GM12878 (cell line): ENCODE results near the gene SNRPD3. TPM values are rescaled to one million over a fixed set of nuclear protein-coding genes. Genes with fewer than 3 reads are reported as not detected.

Experiments used
- ATAC-seq: fragments of 200-7000 bp; cut with Tn5 transposase; 3 replicates; pipeline ENCODE4 v1.9.1; 2020; ENCODE audit warnings: mild to moderate bottlenecking, moderate library complexity
- BruUV-seq: library from RNA; stranded (reverse); fragments of 400-500 nt; replicated peaks from 2 replicates; lab custom pipeline; 2021; lab: Mats Ljungman, UMichigan
- CTCF ChIA-PET: fragments of 300-600 bp; sonication (Branson Sonifier 250); formaldehyde crosslinking; extraction: SDS; loops from one replicate; lab custom pipeline; 2021; ENCODE audit warnings: inconsistent platforms; lab: Yijun Ruan, JAX
- POLR2A ChIA-PET: fragments of 350-600 bp; formaldehyde crosslinking; extraction: SDS; loops from one replicate; lab custom pipeline; 2021; ENCODE audit warnings: inconsistent platforms; lab: Charles Lee
- RAD21 ChIA-PET: fragments of 300-600 bp; sonication (Branson Sonifier 250); formaldehyde crosslinking; loops from one replicate; lab custom pipeline; 2023; ENCODE audit warnings: antibody characterized with exemption; ENCODE audit not compliant: unreplicated experiment; lab: Charles Lee
- SMC1A ChIA-PET: fragments of 300-600 bp; sonication (Branson Sonifier 250); formaldehyde crosslinking; loops from one replicate; lab custom pipeline; 2023; ENCODE audit not compliant: unreplicated experiment, uncharacterized antibody; lab: Charles Lee
- DNase-seq: peaks from one replicate; pipeline ENCODE4 v3.0.0-alpha.2; 2011; ENCODE audit warnings: low read depth, low spot score
- FAIRE-seq: peaks from 3 replicates; lab custom pipeline; 2011; peaks lifted over from hg19 to GRCh38; lab: Jason Lieb, UNC
- H2AFZ ChIP-seq: 2 replicates; pipeline ENCODE4 v1.6.0; 2011; ENCODE audit warnings: low read depth, low read length, control low read depth; ENCODE audit not compliant: control insufficient read depth
- H3K27ac ChIP-seq: 2 replicates; pipeline ENCODE4 v1.5.1; 2011; ENCODE audit warnings: control low read depth; ENCODE audit not compliant: control insufficient read depth, insufficient read depth
- H3K27me3 ChIP-seq, 2 experiments: replicated peaks in 1 of 2; 2 replicates each; pipeline versions ENCODE4 v1.6.0 to v1.6.1; 2011; ENCODE audit warnings: low read length in 1 of 2; ENCODE audit not compliant: control insufficient read depth in 2 of 2, insufficient read depth in 2 of 2
- H3K36me3 ChIP-seq, 2 experiments: 2 replicates each; pipeline ENCODE4 v1.5.1; 2011; ENCODE audit warnings: low read length in 1 of 2; ENCODE audit not compliant: control insufficient read depth in 2 of 2, insufficient read depth in 2 of 2
- H3K4me1 ChIP-seq: 2 replicates; pipeline ENCODE4 v1.6.1; 2011; ENCODE audit warnings: mild to moderate bottlenecking, low read length, moderate library complexity, mixed read lengths; ENCODE audit not compliant: control insufficient read depth, insufficient read depth
- H3K4me2 ChIP-seq: 2 replicates; pipeline ENCODE4 v1.6.0; 2011; ENCODE audit warnings: control low read depth; ENCODE audit not compliant: control insufficient read depth, insufficient read depth
- H3K4me3 ChIP-seq: fragments of 200-600 bp; sonication (generic); 2 replicates; pipeline ENCODE4 v1.5.1; 2016
- H3K79me2 ChIP-seq: 2 replicates; pipeline ENCODE4 v1.6.0; 2011; ENCODE audit warnings: low read length; ENCODE audit not compliant: control insufficient read depth, insufficient read depth
- H3K9ac ChIP-seq: 2 replicates; pipeline ENCODE4 v1.8.0; 2011; ENCODE audit warnings: low read length, control low read depth, mixed read lengths; ENCODE audit not compliant: control insufficient read depth, insufficient read depth
- H3K9me3 ChIP-seq: replicated peaks from 3 replicates; pipeline ENCODE4 v1.5.1; 2011; ENCODE audit warnings: mild to moderate bottlenecking, low read length; ENCODE audit not compliant: control insufficient read depth, insufficient read depth
- H4K20me1 ChIP-seq: 2 replicates; pipeline ENCODE4 v1.6.0; 2011; ENCODE audit not compliant: control insufficient read depth, insufficient read depth
- CHD4 ChIP-seq: fragments of 200-600 bp; sonication (generic); IDR thresholded peaks from 2 replicates; pipeline ENCODE4 v1.6.1; 2016; ENCODE audit warnings: mild to moderate bottlenecking
- DPF2 ChIP-seq: fragments of 450-650 bp; IDR thresholded peaks from 2 replicates; pipeline ENCODE4 v1.6.1; 2017; ENCODE audit warnings: mild to moderate bottlenecking
- EGR1 ChIP-seq, 2 experiments: IDR thresholded peaks; 1 replicate in 1 of 2; 2 replicates in 1 of 2; pipeline ENCODE4 v1.6.1; 2011 to 2012; ENCODE audit warnings: low read depth in 2 of 2, low read length in 2 of 2, borderline replicate concordance in 1 of 2, mild to moderate bottlenecking in 1 of 2, moderate library complexity in 1 of 2
- ETV6 ChIP-seq, 2 experiments: fragments of 450-650 bp in 1 of 2; IDR thresholded peaks in 1 of 2; conservative IDR thresholded peaks in 1 of 2; 2 replicates each; pipeline ENCODE4 v1.6.1; 2014; ENCODE audit warnings: antibody characterized with exemption in 1 of 2, borderline replicate concordance in 1 of 2, low read depth in 1 of 2, mild to moderate bottlenecking in 1 of 2, moderate library complexity in 1 of 2
- JUNB ChIP-seq: IDR thresholded peaks from 2 replicates; pipeline ENCODE4 v1.6.1; 2016; ENCODE audit warnings: antibody characterized with exemption, mild to moderate bottlenecking
- NR2F1 ChIP-seq: fragments of 450-650 bp; conservative IDR thresholded peaks from 2 replicates; pipeline ENCODE4 v1.6.1; 2017; ENCODE audit warnings: mild to moderate bottlenecking
- RFX5 ChIP-seq: IDR thresholded peaks from 2 replicates; pipeline ENCODE4 v1.6.1; 2011; ENCODE audit warnings: low read depth, low read length, improper control_type of control experiment
- SIN3A ChIP-seq: IDR thresholded peaks from 2 replicates; pipeline ENCODE4 v1.6.1; 2012; ENCODE audit warnings: low read depth, low read length, improper control_type of control experiment
- YBX1 ChIP-seq: fragments of 450-650 bp; IDR thresholded peaks from 2 replicates; pipeline ENCODE4 v1.6.1; 2016; ENCODE audit warnings: antibody characterized with exemption
- WGBS: methylation state at CpG from one replicate; pipeline ENCODE4 v1.1.6; 2016; ENCODE audit warnings: low lambda C conversion rate; ENCODE audit not compliant: insufficient replicate concordance, insufficient coverage; ENCODE audit errors: missing lambda C conversion rate; 5-methylcytosine and 5-hydroxymethylcytosine counted together
- in situ Hi-C: fragments of 300-500 bp; cut with MboI; formaldehyde crosslinking; loops from 9 replicates; pipeline ENCODE4 v1.14.3; 2018; ENCODE audit warnings: mixed read lengths
- intact Hi-C: fragments of 100-400 bp; cut with micrococcal nuclease; formaldehyde crosslinking; loops from one replicate; pipeline ENCODE4 v1.14.2; 2022; ENCODE audit not compliant: unreplicated experiment
- polyA plus RNA-seq, 11 experiments: library from polyadenylated mRNA; depleted of rRNA in 4 of 11; unstranded in 6 of 11; stranded (reverse) in 5 of 11; fragments of >200 nt; fragmentation: Nextera tagmentation in 4 of 11; fragmentation: Illumina TruSeq in 1 of 11; extraction: Ambion mirVana in 4 of 11; extraction: Trizol in 1 of 11; gene quantifications; 1 replicate in 1 of 11; 2 replicates in 10 of 11; pipeline versions ENCODE4 v1.2.1 to v1.2.3, GENCODE V29; 2011 to 2016; ENCODE audit warnings: inconsistent platforms in 2 of 11, missing spikeins in 2 of 11, low read depth in 1 of 11
- total RNA-seq, 4 experiments: library from RNA; depleted of rRNA in 3 of 4; stranded (reverse); fragments of >200 nt in 3 of 4; fragmentation: Illumina TruSeq in 1 of 4; extraction: Trizol in 1 of 4; gene quantifications; 2 replicates each; pipeline versions ENCODE4 v1.2.1 to v1.2.3, GENCODE V29; 2013 to 2021
- TF ChIP-seq, protein P1 (sequence below): IDR thresholded peaks from 2 replicates; pipeline ENCODE4 v1.6.1; 2012; ENCODE audit warnings: low read depth, low read length, improper control_type of control experiment

Gene SNRPD3
- total and polyA plus RNA-seq, 10 of the 15 experiments (the other 5 are each of a cell fraction or from before 2014, with no cell fraction given), result 112 to 324 (median 242) TPM

GRCh38 chr22:24587948-24588347, 32.1 kb downstream of the SNRPD3 start:
- Histone ChIP-seq H3K4me2 (no peak overlapping the region), H3K9ac (no peak overlapping the region), H3K4me3 (no peak overlapping the region), H3K27ac (no peak overlapping the region)
- DNase-seq (no peak), ATAC-seq (no peak)
- intact Hi-C loops, result no loop called here
- TF ChIP-seq RFX5, result no peak
- TF ChIP-seq, all 136 proteins: peak for 0
- Histone ChIP-seq H3K27me3 (no peaks in the 10 kb centered on the region), H2AFZ (no peak overlapping the region), H4K20me1 (no peaks in the 10 kb centered on the region), H3K36me3 (no peaks in the 10 kb centered on the region), H3K4me1 (no peaks in the 10 kb centered on the region), H3K79me2 (no peaks in the 10 kb centered on the region), H3K9me3 (no peaks in the 10 kb centered on the region)
- ChIA-PET CTCF (no interaction called here), RAD21 (no interaction called here), POLR2A (no interaction called here), SMC1A (no interaction called here)
- in situ Hi-C loops, result no loop called here
- no TSS peak for BruUV-seq
- no peak for FAIRE-seq
- WGBS, result 49% methylated on average over 8 of the region's 8 CpGs

DNA sequence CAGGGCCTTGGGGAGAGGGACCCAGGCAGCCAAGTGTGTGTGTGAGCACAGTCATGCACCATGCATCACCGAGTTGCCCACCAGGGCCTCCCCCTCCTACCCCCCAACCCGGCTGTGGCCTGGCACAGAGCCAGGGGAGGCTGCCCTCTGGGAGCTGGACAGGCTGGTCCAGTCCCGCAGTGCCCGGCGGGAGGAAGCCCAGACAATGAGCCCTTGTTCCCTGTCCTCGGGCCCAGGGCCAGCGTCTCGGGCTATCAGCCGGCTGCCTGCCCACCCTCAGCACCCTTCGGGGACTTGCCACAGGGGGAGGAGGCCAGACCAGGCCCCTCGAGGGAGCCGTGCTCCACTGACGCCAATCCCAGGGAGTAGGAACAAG, 32.6 kb downstream of the SNRPD3 start:
- TF ChIP-seq YBX1, result no peak
- TF ChIP-seq NR2F1, result no peak
- TF ChIP-seq, protein P1, sequence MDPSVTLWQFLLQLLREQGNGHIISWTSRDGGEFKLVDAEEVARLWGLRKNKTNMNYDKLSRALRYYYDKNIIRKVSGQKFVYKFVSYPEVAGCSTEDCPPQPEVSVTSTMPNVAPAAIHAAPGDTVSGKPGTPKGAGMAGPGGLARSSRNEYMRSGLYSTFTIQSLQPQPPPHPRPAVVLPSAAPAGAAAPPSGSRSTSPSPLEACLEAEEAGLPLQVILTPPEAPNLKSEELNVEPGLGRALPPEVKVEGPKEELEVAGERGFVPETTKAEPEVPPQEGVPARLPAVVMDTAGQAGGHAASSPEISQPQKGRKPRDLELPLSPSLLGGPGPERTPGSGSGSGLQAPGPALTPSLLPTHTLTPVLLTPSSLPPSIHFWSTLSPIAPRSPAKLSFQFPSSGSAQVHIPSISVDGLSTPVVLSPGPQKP, result no peak
- no peak for TF ChIP-seq CHD4
- TF ChIP-seq EGR1 (IDR thresholded peaks at IDR 0.05; ENCODE audit: borderline replicate concordance in 1 of 2, low read depth in 2 of 2, low read length in 2 of 2), result no peak
- TF ChIP-seq JUNB, result no peak
- TF ChIP-seq ETV6 (conservative IDR thresholded peaks at IDR 0.05 in 1 of 2, IDR thresholded peaks at IDR 0.05 in 1 of 2; ENCODE audit: borderline replicate concordance in 1 of 2, low read depth in 1 of 2), result no peak
- TF ChIP-seq SIN3A, result no peak
- TF ChIP-seq DPF2, result no peak
- no peak overlapping the region for H3K4me2 ChIP-seq
- ATAC-seq (no peak), FAIRE-seq (no peak), DNase-seq (no peak)
- no peak overlapping the region for H3K4me3 ChIP-seq
- no peak overlapping the region for H2AFZ ChIP-seq
- no peak overlapping the region for H3K27ac ChIP-seq
- ChIA-PET RAD21 (no interaction called here), SMC1A (no interaction called here), CTCF (no interaction called here), POLR2A (no interaction called here)
- no peaks in the 10 kb centered on the region for H3K79me2 ChIP-seq
- in situ Hi-C loops (no loop called here), intact Hi-C loops (no loop called here)
- H4K20me1 ChIP-seq, result no peaks in the 10 kb centered on the region
- no peak overlapping the region for H3K9ac ChIP-seq
- WGBS, result 37% methylated on average over 13 of the region's 13 CpGs
- H3K27me3 ChIP-seq, result no peaks in the 10 kb centered on the region
- H3K36me3 ChIP-seq, result no peaks in the 10 kb centered on the region
- H3K4me1 ChIP-seq, result no peaks in the 10 kb centered on the region
- H3K9me3 ChIP-seq, result no peaks in the 10 kb centered on the region
- BruUV-seq, result no TSS peak
